ENCODE results near the gene FBXO38. TPM values are rescaled to one million over a fixed set of nuclear protein-coding genes. Genes with fewer than 3 reads are reported as not detected.

The FBXO38 gene
- total and polyA plus RNA-seq, 2 of the 4 experiments (the other 2 are of a cell fraction): 14.9 to 70.1 TPM

GRCh38 chr5:148397968-148398595 lies 14.3 kb downstream of the FBXO38 start:
- ATAC-seq (ENCODE audit: low read depth) (no peak), DNase-seq (no peak)
- H3K4me2 ChIP-seq (ENCODE audit: low read depth, low read length): no peak overlapping the region
- H3K4me3 ChIP-seq (ENCODE audit: insufficient read depth, low read depth, low read length): no peak overlapping the region
- ChIA-PET POLR2A (ENCODE audit: unreplicated experiment) (interaction anchor here (0.6 kb wide), 1 partner anchor 549 kb away, joined by 3 read pairs; no protein-coding TSS in a partner anchor), CTCF (interaction anchor here (0.6 to 1.1 kb wide), 4 partner anchors 17 to 1591 kb away, joined by 3 to 4 read pairs (median 3); no protein-coding TSS in a partner anchor)
- no peaks in the 10 kb centered on the region for H3K27me3 ChIP-seq (ENCODE audit: control insufficient read depth, insufficient read depth, low read length)
- no peak overlapping the region for H2AFZ ChIP-seq (replicated peaks; ENCODE audit: low read length, poor library complexity)
- no peak overlapping the region for H2BK20ac ChIP-seq (ENCODE audit: low read depth, low read length)
- dilution Hi-C loops (cut with HindIII; ENCODE audit: low sequenced_read_pairs, unreplicated experiment): no loop called here
- intact Hi-C loops (cut with micrococcal nuclease): loop anchor here (5.0 kb wide), 1 partner anchor 34 kb away; no protein-coding TSS in a partner anchor
- no peak overlapping the region for H2BK5ac ChIP-seq (ENCODE audit: low read depth, low read length, poor library complexity, severe bottlenecking)
- no peak overlapping the region for H4K8ac ChIP-seq (ENCODE audit: low read depth in 2 of 2, low read length in 2 of 2)
- H4K91ac ChIP-seq (ENCODE audit: insufficient read depth, low read depth, low read length): no peak overlapping the region
- H4K5ac ChIP-seq (ENCODE audit: low read depth, low read length): no peak overlapping the region
- peaks cover 16% of the 10 kb centered on the region for H3K36me3 ChIP-seq (ENCODE audit: control insufficient read depth, insufficient read depth, low read length)
- H3K27ac ChIP-seq (ENCODE audit: insufficient read depth, low read length): no peak overlapping the region
- H3K9me1 ChIP-seq (ENCODE audit: insufficient read depth, low read length): peaks cover 10% of the 10 kb centered on the region
- in situ Hi-C loops (cut with MboI; ENCODE audit: low sequenced_read_pairs): no loop called here
- no peak overlapping the region for H3K14ac ChIP-seq (replicated peaks; ENCODE audit: low read depth, low read length)
- no peak overlapping the region for H2BK15ac ChIP-seq (ENCODE audit: low read depth, low read length)
- no peak overlapping the region for H3K4ac ChIP-seq (ENCODE audit: low read depth, low read length)
- peaks cover 9% of the 10 kb centered on the region for H3K4me1 ChIP-seq (ENCODE audit: control insufficient read depth, insufficient read depth, low read length)
- BruUV-seq (replicated peaks): no TSS peak
- H3K79me1 ChIP-seq (ENCODE audit: low read depth in 1 of 2, low read length in 2 of 2): peaks cover 21 to 42% of the 10 kb centered on the region in 2 experiments
- no peak overlapping the region for H2AK5ac ChIP-seq (ENCODE audit: low read depth, low read length)
- H3K9me3 ChIP-seq (ENCODE audit: control insufficient read depth, insufficient read depth, low read length): no peaks in the 10 kb centered on the region
- peaks cover 15% of the 10 kb centered on the region for H4K20me1 ChIP-seq (ENCODE audit: insufficient read depth, low read length)
- H3K56ac ChIP-seq (ENCODE audit: extremely low read depth, insufficient read depth, low read length): no peak overlapping the region; the same call in 1 of the 2 replicates
- H3K23ac ChIP-seq (ENCODE audit: low read depth, low read length): no peak overlapping the region
- H3K18ac ChIP-seq (ENCODE audit: low read depth, low read length): no peak overlapping the region
- no CpG with 5 or more reads among the region's 3 CpGs for WGBS, 2 experiments (ENCODE audit: extremely low coverage in 2 of 2, insufficient read length in 1 of 2)
- no peak overlapping the region for H2BK120ac ChIP-seq (ENCODE audit: low read depth, low read length)
- H2AK9ac ChIP-seq (replicated peaks; ENCODE audit: low read depth, low read length, poor library complexity): no peak overlapping the region
- TF ChIP-seq CEBPB (IDR thresholded peaks at IDR 0.05; ENCODE audit: low read depth, low read length): peak; percentile 84
- TF ChIP-seq MAZ (IDR thresholded peaks at IDR 0.05; ENCODE audit: borderline replicate concordance, low read depth, low read length): no peak
- no peak overlapping the region for H3K9ac ChIP-seq (ENCODE audit: low read depth, low read length)

Data from IMR-90 (cell line).